NCI-H1048 (cell line): ENCODE results near the gene CT45A9.
"Not testable (repeated sequence)": the region's sequence is repeated elsewhere in the genome, so short reads cannot be mapped to it uniquely, and the experiment has no call there.

Experiments
- DNase-seq: peaks from one replicate; lab custom pipeline; 2025; lab: John Stamatoyannopoulos, UW

Gene CT45A9

GRCh38 chrX:135871712-135872111 lies at the start of gene CT45A9:
Gene CT45A9, minus strand, starts transcription at chrX:135871812. Its CDS starts 3,751 bp downstream, at chrX:135868061.
- not testable (repeated sequence) for DNase-seq

- DNase-seq, result not testable (repeated sequence)
These were observed 48.9 kb upstream of the CT45A9 start for GRCh38 chrX:135920516-135920915.

GRCh38 chrX:135914404-135914803 lies 42.8 kb upstream of the CT45A9 start:
- no peak for DNase-seq

- DNase-seq, result no peak
These were observed 38.6 kb upstream of the CT45A9 start for GRCh38 chrX:135910251-135910650.

GRCh38 chrX:135893294-135893817 lies 21.7 kb upstream of the CT45A9 start, which contains the start of the genes CT45A10 and SAGE1:
Gene CT45A10, minus strand, starts transcription at chrX:135893444. Its CDS starts 8,100 bp downstream, at chrX:135885344.
Gene SAGE1, plus strand, starts transcription at chrX:135893716. Its CDS starts 2,527 bp downstream, at chrX:135896243.
- no peak for DNase-seq

- no peak for DNase-seq
These were observed 21.2 kb upstream of the CT45A9 start for GRCh38 chrX:135892781-135893180.

- DNase-seq, result no peak
These were observed 18.5 kb upstream of the CT45A9 start for GRCh38 chrX:135890087-135890585.

GRCh38 chrX:135888976-135889375 lies 17.4 kb upstream of the CT45A9 start:
- peak; percentile 19 for DNase-seq

GRCh38 chrX:135888230-135888629 lies 16.6 kb upstream of the CT45A9 start:
- not testable (repeated sequence) for DNase-seq

GRCh38 chrX:135882741-135883140 lies 11.1 kb upstream of the CT45A9 start:
- not testable (repeated sequence) for DNase-seq

- DNase-seq, result not testable (repeated sequence)
These were observed 17.2 kb downstream of the CT45A9 start, which contains the start of gene CT45A8 for GRCh38 chrX:135854438-135854837. Gene CT45A8, minus strand, starts transcription at chrX:135854538. Its CDS starts 3,755 bp downstream, at chrX:135850783.

- DNase-seq, result not testable (repeated sequence)
These were observed 34.4 kb downstream of the CT45A9 start, which contains the start of gene CT45A7 for GRCh38 chrX:135837180-135837579. Gene CT45A7, minus strand, starts transcription at chrX:135837280. Its CDS starts 3,747 bp downstream, at chrX:135833533.

GRCh38 chrX:135819912-135820311 lies 51.7 kb downstream of the CT45A9 start, which contains the start of gene CT45A2:
Gene CT45A2, minus strand, starts transcription at chrX:135820012. Its CDS starts 3,747 bp downstream, at chrX:135816265.
- not testable (repeated sequence) for DNase-seq
